GM19463 (cell line): ENCODE data around the gene ETV6.

Experiments used
- ATAC-seq: cut with Tn5 transposase; IDR thresholded peaks from one replicate; pipeline ENCODE4 v1.9.1; 2021; ENCODE audit warnings: mild to moderate bottlenecking, moderate library complexity; ENCODE audit not compliant: unreplicated experiment

ETV6 gene

GRCh38 chr12:11755302-11755930 lies 105.9 kb downstream of the ETV6 start:
- ATAC-seq: no peak

- no peak for ATAC-seq
Measured at GRCh38 chr12:11756022-11756421, 106.5 kb downstream of the ETV6 start.

GRCh38 chr12:11756523-11756922 lies 107.0 kb downstream of the ETV6 start:
- no peak for ATAC-seq

GRCh38 chr12:11757095-11757494 lies 107.6 kb downstream of the ETV6 start:
- no peak for ATAC-seq

GRCh38 chr12:11757531-11757930 lies 108.1 kb downstream of the ETV6 start:
- no peak for ATAC-seq

- ATAC-seq: no peak
Measured at GRCh38 chr12:11758087-11758486, 108.6 kb downstream of the ETV6 start.

GRCh38 chr12:11758510-11759493 lies 109.3 kb downstream of the ETV6 start:
- peak; percentile 37 for ATAC-seq

GRCh38 chr12:11759494-11759878 lies 110.0 kb downstream of the ETV6 start:
- no peak for ATAC-seq

GRCh38 chr12:11759899-11760298 lies 110.4 kb downstream of the ETV6 start:
- ATAC-seq: no peak

- ATAC-seq: peak; percentile 54
Measured at GRCh38 chr12:11761869-11762567, 112.5 kb downstream of the ETV6 start.

GRCh38 chr12:11762723-11763326 lies 113.4 kb downstream of the ETV6 start:
- peak; percentile 32 for ATAC-seq

GRCh38 chr12:11763760-11764520 lies 114.5 kb downstream of the ETV6 start:
- no peak for ATAC-seq

GRCh38 chr12:11764837-11765236 lies 115.4 kb downstream of the ETV6 start:
- no peak for ATAC-seq

- ATAC-seq: no peak
Measured at GRCh38 chr12:11765421-11765816, 115.9 kb downstream of the ETV6 start.

- peak; percentile 49 for ATAC-seq
Measured at GRCh38 chr12:11765817-11766794, 116.6 kb downstream of the ETV6 start.

GRCh38 chr12:11767029-11767724 lies 117.7 kb downstream of the ETV6 start:
- ATAC-seq: no peak

GRCh38 chr12:11767798-11768197 lies 118.3 kb downstream of the ETV6 start:
- ATAC-seq: no peak

- ATAC-seq: no peak
Measured at GRCh38 chr12:11768233-11768965, 118.9 kb downstream of the ETV6 start.
